DND-41 (cell line): ENCODE measurements around the gene ZNF506.
"Not testable (repeated sequence)": the region's sequence is repeated elsewhere in the genome, so short reads cannot be mapped to it uniquely, and the experiment has no call there.

Source experiments
- ATAC-seq: fragments of 200-7000 bp; cut with Tn5 transposase; 3 replicates; pipeline ENCODE4 v1.9.1; 2021; ENCODE audit warnings: low read depth; ENCODE audit not compliant: insufficient read depth
- DNase-seq: peaks from one replicate; pipeline ENCODE4 v3.0.0-alpha.2; 2020
- H2AFZ ChIP-seq: 2 replicates; pipeline ENCODE4 v1.6.0; 2012; ENCODE audit warnings: low read depth, low read length
- H3K27ac ChIP-seq: 2 replicates; pipeline ENCODE4 v1.5.1; 2012; ENCODE audit warnings: low read length, inconsistent platforms
- H3K27me3 ChIP-seq: fragments of 200-600 bp; sonication (generic); 2 replicates; pipeline ENCODE4 v1.6.0; 2012; ENCODE audit warnings: low read length, mild to moderate bottlenecking, inconsistent platforms; ENCODE audit not compliant: insufficient read depth, poor library complexity
- H3K36me3 ChIP-seq: 2 replicates; pipeline ENCODE4 v1.5.1; 2012; ENCODE audit warnings: low read length, inconsistent platforms; ENCODE audit not compliant: insufficient read depth
- H3K4me1 ChIP-seq: 2 replicates; pipeline ENCODE4 v1.5.1; 2012; ENCODE audit warnings: mild to moderate bottlenecking, low read length; ENCODE audit not compliant: insufficient read depth
- H3K4me2 ChIP-seq: 2 replicates; pipeline ENCODE4 v1.6.0; 2012; ENCODE audit warnings: mild to moderate bottlenecking, moderate library complexity, low read length, inconsistent platforms; ENCODE audit not compliant: insufficient read depth
- H3K4me3 ChIP-seq, 2 experiments: fragments of 200-600 bp in 1 of 2; shearing (Covaris generic) in 1 of 2; 2 replicates each; pipeline ENCODE4 v1.5.1; 2012 to 2016; ENCODE audit warnings: inconsistent platforms in 2 of 2, low read length in 2 of 2, mild to moderate bottlenecking in 2 of 2, low read depth in 1 of 2, moderate library complexity in 1 of 2
- H3K79me2 ChIP-seq: 2 replicates; pipeline ENCODE4 v1.6.0; 2012; ENCODE audit warnings: low read length, inconsistent platforms; ENCODE audit not compliant: insufficient read depth
- H3K9ac ChIP-seq: 2 replicates; pipeline ENCODE4 v1.6.0; 2012; ENCODE audit warnings: low read depth, mild to moderate bottlenecking, inconsistent platforms, low read length, moderate library complexity
- H3K9me3 ChIP-seq: 2 replicates; pipeline ENCODE4 v1.5.1; 2012; ENCODE audit warnings: low read length, moderate library complexity, mild to moderate bottlenecking, inconsistent platforms; ENCODE audit not compliant: insufficient read depth, severe bottlenecking
- H4K20me1 ChIP-seq: 2 replicates; pipeline ENCODE4 v1.6.0; 2012; ENCODE audit warnings: low read length; ENCODE audit not compliant: insufficient read depth
- EZH2 ChIP-seq: IDR thresholded peaks from 3 replicates; pipeline ENCODE4 v1.6.1; 2012; ENCODE audit warnings: borderline replicate concordance, low read depth, mild to moderate bottlenecking, moderate library complexity, low read length, inconsistent platforms; ENCODE audit not compliant: severe bottlenecking
- TF ChIP-seq, protein P1 (sequence below): IDR thresholded peaks from 2 replicates; pipeline ENCODE4 v1.5.1; 2012; ENCODE audit warnings: borderline replicate concordance, low read length, moderate library complexity, mild to moderate bottlenecking; ENCODE audit not compliant: poor library complexity, severe bottlenecking; ENCODE audit errors: extremely low read depth

Gene ZNF506

GRCh38 chr19:19745496-19746285 is 75.9 kb downstream of the ZNF506 start:
- no peak overlapping the region for H3K9ac ChIP-seq
- no peaks in the 10 kb centered on the region for H3K27me3 ChIP-seq
- no peaks in the 10 kb centered on the region for H3K36me3 ChIP-seq
- H2AFZ ChIP-seq = no peak overlapping the region
- TF ChIP-seq EZH2 = no peak
- TF ChIP-seq, protein P1, sequence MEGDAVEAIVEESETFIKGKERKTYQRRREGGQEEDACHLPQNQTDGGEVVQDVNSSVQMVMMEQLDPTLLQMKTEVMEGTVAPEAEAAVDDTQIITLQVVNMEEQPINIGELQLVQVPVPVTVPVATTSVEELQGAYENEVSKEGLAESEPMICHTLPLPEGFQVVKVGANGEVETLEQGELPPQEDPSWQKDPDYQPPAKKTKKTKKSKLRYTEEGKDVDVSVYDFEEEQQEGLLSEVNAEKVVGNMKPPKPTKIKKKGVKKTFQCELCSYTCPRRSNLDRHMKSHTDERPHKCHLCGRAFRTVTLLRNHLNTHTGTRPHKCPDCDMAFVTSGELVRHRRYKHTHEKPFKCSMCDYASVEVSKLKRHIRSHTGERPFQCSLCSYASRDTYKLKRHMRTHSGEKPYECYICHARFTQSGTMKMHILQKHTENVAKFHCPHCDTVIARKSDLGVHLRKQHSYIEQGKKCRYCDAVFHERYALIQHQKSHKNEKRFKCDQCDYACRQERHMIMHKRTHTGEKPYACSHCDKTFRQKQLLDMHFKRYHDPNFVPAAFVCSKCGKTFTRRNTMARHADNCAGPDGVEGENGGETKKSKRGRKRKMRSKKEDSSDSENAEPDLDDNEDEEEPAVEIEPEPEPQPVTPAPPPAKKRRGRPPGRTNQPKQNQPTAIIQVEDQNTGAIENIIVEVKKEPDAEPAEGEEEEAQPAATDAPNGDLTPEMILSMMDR = peak; percentile 13
- H3K79me2 ChIP-seq = no peaks in the 10 kb centered on the region
- no peaks in the 10 kb centered on the region for H3K4me1 ChIP-seq
- H4K20me1 ChIP-seq = no peaks in the 10 kb centered on the region
- ATAC-seq = no peak
- H3K9me3 ChIP-seq = no peaks in the 10 kb centered on the region
- no peak overlapping the region for H3K27ac ChIP-seq
- no peak overlapping the region for H3K4me2 ChIP-seq
- no peak for DNase-seq
- no peak overlapping the region for H3K4me3 ChIP-seq

DNA sequence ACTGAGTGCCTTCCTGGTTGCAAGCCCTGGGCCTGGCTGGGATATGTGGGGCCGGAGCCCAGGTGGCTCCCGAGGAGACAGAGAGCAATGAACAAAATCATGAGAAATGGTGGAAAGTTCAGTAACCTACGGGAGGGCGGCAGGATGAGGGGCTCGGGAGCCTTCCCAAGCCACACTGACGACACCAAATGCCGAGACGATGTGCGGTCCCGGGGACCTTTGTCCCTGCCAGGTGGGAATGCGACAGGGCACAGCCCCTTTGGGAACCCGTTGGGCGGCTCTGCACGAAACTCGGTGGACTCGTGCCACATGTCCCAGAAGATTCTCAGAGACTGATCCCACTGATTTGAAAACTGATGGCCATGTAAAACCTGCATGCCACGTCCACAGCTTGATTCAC is 76.9 kb downstream of the ZNF506 start:
- DNase-seq (no peak), ATAC-seq (no peak)
- Histone ChIP-seq H3K4me2 (no peak overlapping the region), H3K4me3 (no peak overlapping the region), H3K9me3 (no peaks in the 10 kb centered on the region), H3K9ac (no peak overlapping the region), H3K36me3 (no peaks in the 10 kb centered on the region), H3K27me3 (no peaks in the 10 kb centered on the region), H3K4me1 (no peaks in the 10 kb centered on the region), H3K27ac (no peak overlapping the region), H3K79me2 (no peaks in the 10 kb centered on the region), H2AFZ (no peak overlapping the region), H4K20me1 (no peaks in the 10 kb centered on the region)
- TF ChIP-seq EZH2 = no peak
- TF ChIP-seq, protein P1 = no peak

GRCh38 chr19:19743921-19744320 is 77.6 kb downstream of the ZNF506 start:
- H3K79me2 ChIP-seq, H3K4me2 ChIP-seq, H3K9ac ChIP-seq, H2AFZ ChIP-seq, H3K4me3 ChIP-seq, H3K27me3 ChIP-seq, ATAC-seq, H4K20me1 ChIP-seq, H3K36me3 ChIP-seq, H3K27ac ChIP-seq, DNase-seq, H3K9me3 ChIP-seq, H3K4me1 ChIP-seq: not testable (repeated sequence)

DNA sequence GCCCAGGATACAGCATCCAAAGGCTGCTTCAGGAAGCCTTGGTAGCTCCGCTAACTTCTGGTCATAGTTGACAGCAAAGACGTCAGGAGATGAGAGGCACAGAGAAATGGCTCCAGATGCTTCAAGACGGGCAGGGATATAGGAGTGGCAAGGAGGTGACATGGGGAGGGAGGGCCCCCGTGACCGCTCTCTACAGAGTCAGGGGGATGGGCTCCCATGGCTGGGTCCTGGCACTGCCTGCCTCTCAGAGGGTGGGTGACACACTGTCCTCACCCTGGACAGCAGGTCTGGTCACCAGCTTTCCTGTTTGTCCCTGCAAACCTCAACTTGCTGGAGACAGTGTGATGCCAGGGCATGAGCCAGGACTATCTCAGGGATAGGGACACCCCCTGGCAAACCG is 78.4 kb downstream of the ZNF506 start:
- no peak overlapping the region for H3K4me2 ChIP-seq
- H3K4me1 ChIP-seq = no peaks in the 10 kb centered on the region
- no peak for DNase-seq

More for the DNA sequence above, 78.4 kb downstream of the ZNF506 start:
- Histone ChIP-seq H3K27ac (no peak overlapping the region), H3K27me3 (no peaks in the 10 kb centered on the region), H3K36me3 (no peaks in the 10 kb centered on the region), H2AFZ (no peak overlapping the region), H3K9ac (no peak overlapping the region), H4K20me1 (no peaks in the 10 kb centered on the region), H3K9me3 (no peaks in the 10 kb centered on the region), H3K4me3 (no peak overlapping the region), H3K79me2 (no peaks in the 10 kb centered on the region)
- TF ChIP-seq EZH2 = no peak
- TF ChIP-seq, protein P1 = no peak
- ATAC-seq = no peak
